ENCODE measurements around the gene EMID1.

DNA sequence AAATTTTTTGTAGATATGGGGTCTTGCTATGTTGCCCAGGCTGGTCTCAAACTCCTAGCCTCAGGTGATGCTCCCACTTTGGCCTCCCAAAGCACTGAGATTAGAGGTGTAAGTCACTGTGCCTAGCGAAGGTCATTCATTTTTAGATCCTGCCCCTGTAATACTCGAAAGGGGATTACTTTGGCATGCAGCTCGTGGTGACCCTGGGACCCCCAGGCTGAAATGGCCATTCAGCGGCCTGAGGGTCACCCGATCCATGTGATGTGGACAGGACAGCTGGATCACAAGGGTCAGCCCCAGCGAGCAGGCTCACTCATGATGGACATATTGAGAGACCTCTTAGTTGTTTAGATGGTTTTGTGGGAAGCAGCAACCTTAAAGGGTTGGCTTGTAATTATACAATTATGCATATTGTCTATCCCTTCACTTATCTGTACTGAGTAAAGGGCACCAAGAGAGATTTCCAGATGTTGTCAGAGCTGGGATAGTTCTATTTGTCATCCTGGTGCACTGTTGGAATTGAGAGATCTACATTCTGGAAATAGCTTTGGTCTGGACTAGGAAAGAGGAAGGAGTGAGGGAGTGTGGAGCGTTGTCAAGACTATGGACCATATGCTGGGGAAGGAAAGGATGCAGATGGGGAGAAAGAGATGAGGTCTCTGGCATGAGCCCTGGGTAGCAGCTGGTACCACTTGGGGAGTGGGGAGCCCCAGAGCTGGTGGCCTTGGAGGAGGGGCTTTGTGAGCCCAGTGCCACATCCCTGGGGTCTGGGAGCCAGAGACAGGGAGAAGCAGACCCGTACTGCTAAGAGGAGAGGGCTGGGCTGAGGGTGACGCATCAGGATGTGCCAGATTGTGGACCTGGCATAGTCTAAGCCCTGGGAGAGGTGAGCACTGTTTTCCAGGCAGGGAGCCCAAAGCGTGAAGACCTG lies 46.5 kb downstream of the EMID1 start:
- TF ChIP-seq, protein P1, sequence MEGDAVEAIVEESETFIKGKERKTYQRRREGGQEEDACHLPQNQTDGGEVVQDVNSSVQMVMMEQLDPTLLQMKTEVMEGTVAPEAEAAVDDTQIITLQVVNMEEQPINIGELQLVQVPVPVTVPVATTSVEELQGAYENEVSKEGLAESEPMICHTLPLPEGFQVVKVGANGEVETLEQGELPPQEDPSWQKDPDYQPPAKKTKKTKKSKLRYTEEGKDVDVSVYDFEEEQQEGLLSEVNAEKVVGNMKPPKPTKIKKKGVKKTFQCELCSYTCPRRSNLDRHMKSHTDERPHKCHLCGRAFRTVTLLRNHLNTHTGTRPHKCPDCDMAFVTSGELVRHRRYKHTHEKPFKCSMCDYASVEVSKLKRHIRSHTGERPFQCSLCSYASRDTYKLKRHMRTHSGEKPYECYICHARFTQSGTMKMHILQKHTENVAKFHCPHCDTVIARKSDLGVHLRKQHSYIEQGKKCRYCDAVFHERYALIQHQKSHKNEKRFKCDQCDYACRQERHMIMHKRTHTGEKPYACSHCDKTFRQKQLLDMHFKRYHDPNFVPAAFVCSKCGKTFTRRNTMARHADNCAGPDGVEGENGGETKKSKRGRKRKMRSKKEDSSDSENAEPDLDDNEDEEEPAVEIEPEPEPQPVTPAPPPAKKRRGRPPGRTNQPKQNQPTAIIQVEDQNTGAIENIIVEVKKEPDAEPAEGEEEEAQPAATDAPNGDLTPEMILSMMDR (conservative IDR thresholded peaks at IDR 0.05; ENCODE audit: low read length), result no peak
- TF ChIP-seq EZH2phosphoT487 (IDR thresholded peaks at IDR 0.05; ENCODE audit: borderline replicate concordance), result no peak

All from Loucy (cell line).